Caki2 (cell line): ENCODE data around the gene DOCK3. TPM values are rescaled to one million over a fixed set of nuclear protein-coding genes. Genes with fewer than 3 reads are reported as not detected.

Source experiments
- DNase-seq: peaks from one replicate; pipeline ENCODE4 v3.0.0-alpha.2; 2015; ENCODE audit warnings: low read depth
- in situ Hi-C: cut with HindIII; loops from 2 replicates; pipeline ENCODE4 v1.10.0; 2016; ENCODE audit warnings: low sequenced_read_pairs, low pct_unique_long_range_greater_than_20kb, mixed read lengths
- total RNA-seq: library from RNA; depleted of rRNA; stranded (reverse); fragments of >200 nt; shearing (Covaris generic); gene quantifications from 2 replicates; pipeline ENCODE4 v1.2.3, GENCODE V29; 2014; ENCODE audit warnings: low replicate concordance; rRNA removed

DOCK3 gene
- total RNA-seq, result 0.26 and 0.61 TPM in 2 replicates

GRCh38 chr3:50674349-50675178, at the start of gene DOCK3:
DOCK3 (plus strand) TSS chr3:50674927; CDS start chr3:50675264, 337 bp downstream.
- in situ Hi-C loops, result no loop called here
- peak; percentile 51 for DNase-seq

GRCh38 chr3:50625231-50626182, 49.2 kb upstream of the DOCK3 start:
- in situ Hi-C loops, result no loop called here
- DNase-seq, result peak; percentile 68

- in situ Hi-C loops, result no loop called here
- DNase-seq, result no peak
Measured at GRCh38 chr3:50626401-50626800, 48.3 kb upstream of the DOCK3 start.

GRCh38 chr3:50627407-50628051, 47.2 kb upstream of the DOCK3 start:
- in situ Hi-C loops, result no loop called here
- DNase-seq, result peak; percentile 94

- in situ Hi-C loops, result no loop called here
- DNase-seq, result no peak
Measured at GRCh38 chr3:50628601-50629000, 46.1 kb upstream of the DOCK3 start.

- no peak for DNase-seq
- in situ Hi-C loops, result no loop called here
Measured at GRCh38 chr3:50630394-50630793, 44.3 kb upstream of the DOCK3 start.

GRCh38 chr3:50630877-50631276, 43.9 kb upstream of the DOCK3 start:
- peak; percentile 91 for DNase-seq
- in situ Hi-C loops, result no loop called here

GRCh38 chr3:50632450-50632849, 42.3 kb upstream of the DOCK3 start:
- DNase-seq, result no peak
- in situ Hi-C loops, result no loop called here

- DNase-seq, result no peak
- in situ Hi-C loops, result no loop called here
Measured at GRCh38 chr3:50633230-50633790, 41.4 kb upstream of the DOCK3 start.

- in situ Hi-C loops, result no loop called here
- DNase-seq, result no peak
Measured at GRCh38 chr3:50635066-50635465, 39.7 kb upstream of the DOCK3 start.

GRCh38 chr3:50637011-50637410, 37.7 kb upstream of the DOCK3 start:
- in situ Hi-C loops, result no loop called here
- DNase-seq, result no peak

- in situ Hi-C loops, result no loop called here
- no peak for DNase-seq
Measured at GRCh38 chr3:50637945-50638344, 36.8 kb upstream of the DOCK3 start.

- peak; percentile 66 for DNase-seq
- in situ Hi-C loops, result no loop called here
Measured at GRCh38 chr3:50639055-50639494, 35.7 kb upstream of the DOCK3 start.

- in situ Hi-C loops, result no loop called here
Measured at GRCh38 chr3:50642382-50642781, 32.3 kb upstream of the DOCK3 start.

GRCh38 chr3:50644561-50644960, 30.2 kb upstream of the DOCK3 start:
- no peak for DNase-seq
- in situ Hi-C loops, result no loop called here

More at GRCh38 chr3:50642382-50642781, 32.3 kb upstream of the DOCK3 start:
- no peak for DNase-seq

- in situ Hi-C loops, result no loop called here
Measured at GRCh38 chr3:50645378-50645777, 29.3 kb upstream of the DOCK3 start.

GRCh38 chr3:50648313-50648712, 26.4 kb upstream of the DOCK3 start:
- in situ Hi-C loops, result no loop called here
- no peak for DNase-seq

More at GRCh38 chr3:50645378-50645777, 29.3 kb upstream of the DOCK3 start:
- DNase-seq, result no peak

GRCh38 chr3:50648944-50649343, 25.8 kb upstream of the DOCK3 start:
- in situ Hi-C loops, result no loop called here
- DNase-seq, result no peak
